Tibial nerve (tissue), 4 donors: Measurements from ENCODE around the gene RNU7-1.

Source experiments
- CTCF ChIP-seq, 5 experiments: fragments of 200-600 bp in 3 of 5; fragments of 450-650 bp in 2 of 5; sonication (generic) in 3 of 5; IDR thresholded peaks; one replicate each; pipeline ENCODE4 v1.5.1; 2016 to 2019; ENCODE audit warnings: antibody characterized with exemption in 5 of 5, mild to moderate bottlenecking in 3 of 5, moderate library complexity in 2 of 5
- EP300 ChIP-seq, 2 donors: sonication (generic); formaldehyde crosslinking; IDR thresholded peaks; one replicate each; pipeline ENCODE4 v1.6.1; 2017; ENCODE audit warnings: antibody characterized with exemption in 2 of 2, mild to moderate bottlenecking in 1 of 2

- peak in 1 of 5 experiments; percentile 18 for TF ChIP-seq CTCF (IDR thresholded peaks at IDR 0.05)
- peak; percentile 58 to 98 for TF ChIP-seq EP300 (IDR thresholded peaks at IDR 0.05)
Measured at GRCh38 chr12:6943722-6944380, at the start of gene RNU7-1, which contains the start of gene C12orf57.
